ENCODE measurements around the gene RBM4B.
A peak's percentile ranks its signal among the peaks of the same experiment; 100 is the strongest.

The RBM4B gene

GRCh38 chr11:66706989-66707388 lies 29.3 kb upstream of the RBM4B start:
- no peak for DNase-seq

GRCh38 chr11:66705587-66706335 lies 28.1 kb upstream of the RBM4B start:
- no peak for DNase-seq

GRCh38 chr11:66704659-66705360 lies 27.1 kb upstream of the RBM4B start:
- DNase-seq, result no peak

- DNase-seq, result no peak
These were observed 23.9 kb upstream of the RBM4B start for GRCh38 chr11:66701432-66702240.

- DNase-seq, result no peak
These were observed 23.1 kb upstream of the RBM4B start for GRCh38 chr11:66700742-66701141.

- no peak for DNase-seq
These were observed 22.6 kb upstream of the RBM4B start for GRCh38 chr11:66700337-66700736.

GRCh38 chr11:66698491-66698890 lies 20.8 kb upstream of the RBM4B start:
- no peak for DNase-seq

- no peak for DNase-seq
These were observed 20.3 kb upstream of the RBM4B start for GRCh38 chr11:66697988-66698387.

- no peak for DNase-seq
These were observed 18.5 kb upstream of the RBM4B start for GRCh38 chr11:66696146-66696545.

- peak; percentile 46 for DNase-seq
These were observed 17.1 kb upstream of the RBM4B start for GRCh38 chr11:66694732-66695207.

- DNase-seq, result no peak
These were observed 16.3 kb upstream of the RBM4B start for GRCh38 chr11:66694056-66694410.

- DNase-seq, result no peak
These were observed 15.8 kb upstream of the RBM4B start for GRCh38 chr11:66693356-66694055.

- DNase-seq, result no peak
These were observed 15.2 kb upstream of the RBM4B start for GRCh38 chr11:66692871-66693331.

GRCh38 chr11:66692446-66692845 lies 14.8 kb upstream of the RBM4B start:
- DNase-seq, result no peak

GRCh38 chr11:66691311-66691980 lies 13.8 kb upstream of the RBM4B start:
- DNase-seq, result no peak

- no peak for DNase-seq
These were observed 12.2 kb upstream of the RBM4B start for GRCh38 chr11:66689661-66690590.

GRCh38 chr11:66688561-66689534 lies 11.2 kb upstream of the RBM4B start:
- DNase-seq, result no peak

- DNase-seq, result no peak
These were observed 10.2 kb upstream of the RBM4B start for GRCh38 chr11:66687831-66688281.
